Measurements from ENCODE around the gene APOC3.

APOC3 gene

DNA sequence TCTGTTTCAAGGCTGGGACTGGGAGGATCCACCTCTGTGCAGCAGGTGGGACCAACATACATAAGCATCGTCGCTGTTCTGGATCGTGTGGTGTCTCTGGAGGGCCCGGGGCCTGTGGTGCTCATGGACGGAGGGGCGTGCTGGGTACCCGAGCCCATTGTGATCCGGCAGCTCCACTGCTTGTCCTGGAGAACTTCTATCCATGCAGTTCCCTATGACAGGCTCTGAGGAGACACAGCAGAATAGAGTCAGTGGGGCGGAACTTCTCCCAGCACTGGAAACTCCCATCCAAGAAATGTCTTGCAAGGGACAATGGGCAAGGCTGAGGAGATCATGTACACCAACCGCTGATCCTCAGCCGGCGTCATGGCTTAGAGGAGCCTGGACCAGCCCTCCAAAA lies 19.4 kb downstream of the APOC3 start:
- no peak for DNase-seq (ENCODE audit: low spot score)

DNA sequence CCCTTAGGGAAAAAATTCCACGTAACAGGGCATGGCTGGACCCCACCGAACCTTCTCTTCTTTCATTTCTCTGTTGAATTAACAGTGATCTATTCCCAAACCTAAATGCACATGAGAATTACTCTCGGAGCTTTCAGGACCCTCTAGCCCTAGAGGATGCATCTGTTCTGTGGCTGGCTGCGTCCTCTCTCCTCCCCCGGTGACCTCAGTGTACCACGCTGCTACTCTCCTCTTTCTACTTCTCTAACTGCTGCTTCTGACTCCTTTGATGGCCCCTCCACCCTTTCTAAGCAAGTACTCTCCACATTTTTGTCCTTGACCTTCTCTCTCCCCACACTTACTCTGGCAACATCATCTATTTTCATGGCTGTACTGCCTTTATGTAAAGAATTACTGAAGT lies 19.8 kb downstream of the APOC3 start:
- no peak for DNase-seq (ENCODE audit: low spot score)

GRCh38 chr11:116851626-116852025 lies 21.9 kb downstream of the APOC3 start:
- DNase-seq (ENCODE audit: low spot score), result no peak

DNA sequence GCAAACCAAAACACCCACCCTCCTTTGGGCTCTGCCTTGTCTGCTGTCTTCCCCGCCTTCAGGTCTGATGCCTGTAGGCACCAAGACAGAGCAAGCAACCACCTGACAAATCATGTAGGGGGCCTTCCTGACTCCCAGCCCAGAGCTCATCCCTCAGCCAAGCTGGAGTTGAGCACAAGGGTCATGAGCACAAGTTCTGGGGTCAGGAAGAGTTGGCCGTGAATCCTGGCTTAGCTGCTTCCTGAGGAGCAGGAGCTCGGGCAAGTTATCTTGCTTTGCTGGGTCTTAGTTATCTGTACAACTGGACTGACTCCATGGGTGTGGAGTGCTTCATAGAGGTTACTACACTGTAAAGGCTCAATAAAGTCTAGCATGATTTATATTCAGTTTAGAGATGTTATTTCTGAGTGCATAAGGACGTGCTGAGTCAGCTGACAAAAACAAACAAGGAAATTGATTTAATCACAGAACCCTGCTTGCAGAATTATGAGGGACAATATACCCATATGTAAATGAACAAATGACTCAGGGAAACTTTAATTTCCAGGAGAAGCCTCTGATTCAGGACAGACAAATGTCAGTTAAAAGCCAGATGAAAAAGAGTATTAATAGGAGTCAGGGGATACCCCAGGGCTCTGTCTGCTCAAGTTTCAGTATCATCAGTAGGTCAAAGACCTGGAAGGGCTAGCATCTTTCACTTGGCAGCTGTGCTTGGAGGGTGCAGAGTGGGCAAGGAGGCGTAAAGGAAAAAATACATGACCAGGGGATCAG lies 22.7 kb downstream of the APOC3 start:
- no peak for DNase-seq (ENCODE audit: low spot score)

DNA sequence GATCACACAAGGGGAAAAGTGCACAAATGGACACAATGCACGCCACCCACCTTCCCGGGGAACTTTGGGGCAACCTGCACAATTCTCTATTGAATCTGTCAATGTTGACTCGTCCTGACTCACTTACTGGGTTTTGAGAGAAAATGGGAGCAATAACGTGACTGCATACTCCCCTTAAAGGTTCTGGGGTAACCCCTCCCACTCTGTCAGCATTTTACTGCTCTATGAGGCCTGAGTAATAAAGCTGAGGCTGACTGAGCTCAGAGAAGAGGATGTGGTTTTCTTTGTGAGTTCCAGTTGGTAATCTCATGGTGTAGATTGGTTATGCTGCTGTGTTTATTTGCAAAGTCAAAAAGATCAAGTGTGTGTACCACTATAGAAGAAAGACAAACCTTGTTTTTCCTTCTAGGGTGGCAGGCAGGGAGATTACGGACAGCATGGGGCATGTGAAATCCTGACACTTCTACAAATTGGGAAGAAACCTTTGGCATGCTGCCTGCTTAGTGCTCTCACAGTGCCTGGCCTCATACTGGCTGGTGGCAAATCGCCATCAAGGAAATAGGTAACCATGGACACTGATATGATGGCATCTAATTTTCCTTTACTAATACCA lies 23.9 kb downstream of the APOC3 start:
- peak; percentile 91 for DNase-seq (ENCODE audit: low spot score)

DNA sequence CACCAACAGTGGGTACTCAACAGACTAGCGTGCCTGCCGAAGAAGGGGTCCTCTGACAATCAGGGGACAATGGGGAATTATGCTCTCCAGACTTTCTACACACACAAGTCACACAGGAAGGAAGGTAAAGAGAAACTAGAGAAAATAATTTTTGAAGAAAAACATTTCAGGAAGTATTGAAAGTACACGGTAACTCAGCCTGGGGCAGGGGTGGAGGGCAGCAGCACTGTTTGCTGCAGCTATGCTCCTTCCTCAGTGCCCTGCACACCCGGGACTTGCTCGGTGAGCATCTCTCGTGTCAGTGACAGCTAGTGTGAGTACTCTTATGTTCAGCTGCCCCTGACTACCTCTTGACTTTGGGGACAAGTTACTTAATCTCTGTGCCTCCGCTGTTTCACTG lies 25.7 kb downstream of the APOC3 start:
- no peak for DNase-seq (ENCODE audit: low spot score)

DNA sequence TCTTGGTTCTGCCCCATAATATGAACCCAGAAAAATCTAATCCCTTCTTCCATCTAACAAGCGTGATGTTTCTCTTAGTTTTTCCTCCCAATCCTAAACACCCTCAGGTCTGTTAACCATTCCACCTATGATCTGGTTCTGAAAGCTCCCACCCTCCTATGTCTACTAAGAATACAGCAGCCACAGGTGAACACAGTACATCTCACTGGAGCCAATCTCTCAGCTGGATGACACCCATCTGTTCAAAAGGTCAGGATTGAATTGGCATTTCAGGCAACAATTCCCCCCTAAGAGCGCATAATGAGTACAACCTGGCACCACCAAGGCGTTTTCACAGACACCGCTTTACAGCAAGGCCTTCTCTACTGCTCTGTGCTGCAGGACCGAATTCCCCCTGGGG lies 26.7 kb downstream of the APOC3 start:
- no peak for DNase-seq (ENCODE audit: low spot score)

DNA sequence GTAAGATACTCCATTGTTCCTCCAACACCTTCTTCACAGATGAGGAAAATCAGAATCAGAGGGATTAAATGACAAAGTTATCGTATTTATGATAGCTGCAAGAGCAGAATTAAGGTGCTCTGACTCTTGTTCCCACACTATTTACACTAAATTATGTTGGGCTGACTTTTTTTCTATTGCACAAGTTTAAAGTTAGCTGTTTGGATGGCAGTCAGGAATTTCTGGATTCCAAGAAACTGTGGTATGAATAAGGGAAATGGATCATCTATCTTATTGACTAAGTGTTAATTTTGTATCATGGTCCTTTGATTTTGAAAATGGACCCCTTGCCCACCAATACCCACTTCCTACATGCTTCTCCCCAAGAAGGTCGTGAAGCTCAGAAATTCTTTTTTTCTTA lies 27.6 kb downstream of the APOC3 start:
- DNase-seq (ENCODE audit: low spot score), result no peak

- DNase-seq (ENCODE audit: low spot score), result no peak
These were observed 28.2 kb downstream of the APOC3 start for GRCh38 chr11:116857936-116858335.

DNA sequence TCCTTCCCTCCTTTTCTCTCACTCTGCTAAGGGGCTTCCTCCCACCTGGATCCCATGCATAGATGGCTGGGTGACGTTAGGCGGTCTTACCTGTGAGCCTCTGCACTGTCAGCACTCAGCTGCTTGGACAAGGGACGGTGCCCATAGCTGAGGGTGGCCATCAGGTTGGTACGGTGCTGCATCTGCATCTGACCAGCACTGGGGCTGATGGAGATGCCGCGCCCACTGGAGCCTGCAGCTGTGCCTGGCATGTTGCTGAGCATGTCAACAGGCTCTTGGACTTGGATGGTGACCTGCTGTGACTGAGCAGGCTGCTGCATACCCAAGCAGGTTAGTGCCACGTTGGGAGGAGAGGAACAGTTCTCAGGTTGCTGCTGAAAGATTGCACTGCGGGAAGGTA lies 29.5 kb downstream of the APOC3 start:
- no peak for DNase-seq (ENCODE audit: low spot score)

DNA sequence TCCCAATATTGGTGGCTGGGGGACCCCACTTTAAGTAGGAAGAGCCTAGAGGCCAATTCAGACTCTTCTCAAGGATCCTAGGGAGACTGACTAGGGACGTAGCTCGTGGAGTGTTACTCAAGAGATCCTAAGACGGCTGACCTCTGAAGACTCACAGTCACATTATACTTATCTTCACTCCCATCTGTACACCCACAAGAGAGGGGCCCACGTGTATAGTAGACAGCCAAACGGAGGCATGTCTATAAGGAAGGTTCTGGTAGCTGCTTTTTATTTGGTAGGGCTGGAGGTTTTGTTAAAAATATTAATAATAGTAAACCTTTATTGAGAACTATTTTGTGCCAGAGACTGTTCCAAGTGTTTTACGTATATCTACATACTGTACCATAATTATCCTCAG lies 30.6 kb downstream of the APOC3 start:
- no peak for DNase-seq (ENCODE audit: low spot score)

GRCh38 chr11:116861539-116861938 lies 31.8 kb downstream of the APOC3 start:
- DNase-seq (ENCODE audit: low spot score), result peak; percentile 30

- DNase-seq (ENCODE audit: low spot score), result no peak
These were observed 32.5 kb downstream of the APOC3 start for GRCh38 chr11:116862185-116862584.

GRCh38 chr11:116862951-116863350 lies 33.2 kb downstream of the APOC3 start:
- no peak for DNase-seq (ENCODE audit: low spot score)

DNA sequence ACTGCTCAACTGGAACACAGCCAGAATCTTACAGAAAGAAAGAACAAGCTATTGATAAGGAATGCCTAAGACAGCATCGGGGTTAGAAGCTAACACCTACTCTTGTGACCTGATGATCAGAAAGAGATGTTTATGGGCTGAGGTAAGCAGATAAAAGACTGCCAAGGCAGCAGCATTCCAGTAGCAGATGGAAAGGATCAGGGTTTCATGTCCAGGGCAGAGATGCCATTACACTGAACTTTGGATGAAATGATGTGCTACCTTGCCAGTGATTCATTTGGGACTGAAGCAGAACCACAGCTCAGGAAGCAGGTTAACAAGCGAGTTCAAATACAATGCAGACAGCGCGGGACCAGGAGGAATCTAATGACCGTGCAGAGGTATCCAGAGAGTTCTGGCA lies 34.8 kb downstream of the APOC3 start:
- DNase-seq (ENCODE audit: low spot score), result no peak

GRCh38 chr11:116865696-116866095 lies 36.0 kb downstream of the APOC3 start:
- DNase-seq (ENCODE audit: low spot score), result no peak

- no peak for DNase-seq (ENCODE audit: low spot score)
These were observed 37.2 kb downstream of the APOC3 start for GRCh38 chr11:116866804-116867455.

- DNase-seq (ENCODE audit: low spot score), result no peak
These were observed 37.9 kb downstream of the APOC3 start for GRCh38 chr11:116867619-116868018.

DNA sequence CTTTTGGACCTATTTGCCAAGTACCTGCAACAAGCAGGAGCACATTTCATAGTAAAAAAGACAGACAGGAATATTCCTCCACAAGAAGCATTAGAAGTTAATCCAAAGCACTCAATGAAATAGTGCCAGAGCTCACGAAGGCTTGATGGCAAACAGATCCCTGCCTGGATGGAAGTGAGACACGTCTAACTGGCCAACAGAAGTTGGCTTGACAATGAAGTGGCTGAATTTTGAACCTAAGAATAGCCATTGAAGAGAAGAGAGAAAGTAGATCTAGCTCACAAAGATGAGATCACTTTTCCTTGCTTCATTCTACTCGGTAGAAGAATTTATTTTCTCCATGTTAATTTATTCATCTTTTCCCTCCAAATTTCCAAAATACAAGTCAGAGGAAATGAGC lies 38.4 kb downstream of the APOC3 start:
- no peak for DNase-seq (ENCODE audit: low spot score)

DNA sequence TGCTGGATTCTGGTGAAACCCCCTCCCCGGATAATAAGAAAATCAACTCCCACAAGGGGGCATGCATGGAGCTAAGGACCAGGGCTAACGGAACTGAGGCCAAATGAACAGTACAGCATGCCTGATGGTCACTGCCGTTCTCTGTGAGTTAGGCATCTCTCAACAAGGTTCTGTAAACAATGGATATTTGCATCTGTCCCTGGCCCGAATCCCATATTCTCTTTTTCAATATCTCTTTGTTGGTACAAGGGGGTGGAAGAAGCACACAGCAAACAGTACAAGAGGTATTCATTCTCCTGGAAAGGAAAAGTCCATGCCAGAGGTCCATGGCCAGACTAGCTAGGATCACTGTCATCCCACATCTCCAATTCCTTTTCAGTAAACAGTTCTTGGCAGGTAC lies 39.9 kb downstream of the APOC3 start:
- no peak for DNase-seq (ENCODE audit: low spot score)

GRCh38 chr11:116870054-116870453 lies 40.3 kb downstream of the APOC3 start:
- DNase-seq (ENCODE audit: low spot score), result no peak

GRCh38 chr11:116871248-116871647 lies 41.5 kb downstream of the APOC3 start:
- no peak for DNase-seq (ENCODE audit: low spot score)

GRCh38 chr11:116873381-116873780 lies 43.7 kb downstream of the APOC3 start:
- no peak for DNase-seq (ENCODE audit: low spot score)

DNA sequence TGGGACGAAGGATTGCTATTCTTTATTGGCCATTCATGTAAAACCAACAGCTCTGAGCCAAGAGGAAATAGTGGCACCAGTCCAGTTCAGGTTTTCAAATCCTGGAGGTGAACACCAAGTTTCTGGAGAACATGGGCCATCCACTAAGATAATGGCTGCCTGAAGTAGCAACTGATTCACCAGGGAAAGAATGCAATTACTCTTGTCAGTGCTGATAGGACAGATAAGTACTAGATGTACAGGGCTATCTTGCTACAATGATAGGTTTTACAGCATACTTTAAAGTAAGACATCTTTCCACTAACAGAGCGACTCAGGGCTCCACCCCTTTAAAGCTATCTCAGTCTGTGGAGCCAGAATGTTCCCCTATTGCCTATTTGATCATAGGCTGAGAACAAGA lies 44.5 kb downstream of the APOC3 start:
- no peak for DNase-seq (ENCODE audit: low spot score)

All from RKO (cell line).